ENCODE data around the gene RNF20. TPM values are rescaled to one million over a fixed set of nuclear protein-coding genes. Genes with fewer than 3 reads are reported as not detected.

Gene RNF20
- total RNA-seq, 2 donors from 2014 or later: 33.3 to 40.9 TPM

DNA sequence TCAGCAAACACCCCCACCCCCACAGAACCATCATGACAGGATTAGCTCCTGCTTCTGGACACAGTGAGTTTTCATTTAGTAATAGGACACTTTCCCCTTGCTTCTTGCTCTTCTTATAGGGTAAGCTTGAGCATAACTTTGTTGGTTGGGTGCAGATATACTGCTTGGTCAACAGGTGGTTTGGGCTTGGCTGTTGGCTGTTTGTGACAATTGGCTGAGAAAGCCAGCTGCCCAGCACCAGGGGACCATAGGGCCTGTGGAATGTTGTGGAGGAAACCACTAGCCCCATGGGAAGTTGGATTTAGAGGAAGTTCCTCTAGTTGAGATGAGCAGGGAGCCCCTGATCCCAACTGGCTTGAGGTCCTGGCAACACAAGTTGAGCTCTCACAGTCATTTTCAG, 30.6 kb downstream of the RNF20 start:
- Histone ChIP-seq H3K27me3 (no peaks in the 10 kb centered on the region), H3K36me3 (no peaks in the 10 kb centered on the region), H3K9me3 (no peaks in the 10 kb centered on the region), H3K9ac (ENCODE audit: low read depth in 2 of 2, low read length in 2 of 2) (no peak overlapping the region), H3K4me3 (no peak overlapping the region), H3K27ac (no peak overlapping the region), H3K4me1 (no peaks in the 10 kb centered on the region)
- TF ChIP-seq, protein P1, sequence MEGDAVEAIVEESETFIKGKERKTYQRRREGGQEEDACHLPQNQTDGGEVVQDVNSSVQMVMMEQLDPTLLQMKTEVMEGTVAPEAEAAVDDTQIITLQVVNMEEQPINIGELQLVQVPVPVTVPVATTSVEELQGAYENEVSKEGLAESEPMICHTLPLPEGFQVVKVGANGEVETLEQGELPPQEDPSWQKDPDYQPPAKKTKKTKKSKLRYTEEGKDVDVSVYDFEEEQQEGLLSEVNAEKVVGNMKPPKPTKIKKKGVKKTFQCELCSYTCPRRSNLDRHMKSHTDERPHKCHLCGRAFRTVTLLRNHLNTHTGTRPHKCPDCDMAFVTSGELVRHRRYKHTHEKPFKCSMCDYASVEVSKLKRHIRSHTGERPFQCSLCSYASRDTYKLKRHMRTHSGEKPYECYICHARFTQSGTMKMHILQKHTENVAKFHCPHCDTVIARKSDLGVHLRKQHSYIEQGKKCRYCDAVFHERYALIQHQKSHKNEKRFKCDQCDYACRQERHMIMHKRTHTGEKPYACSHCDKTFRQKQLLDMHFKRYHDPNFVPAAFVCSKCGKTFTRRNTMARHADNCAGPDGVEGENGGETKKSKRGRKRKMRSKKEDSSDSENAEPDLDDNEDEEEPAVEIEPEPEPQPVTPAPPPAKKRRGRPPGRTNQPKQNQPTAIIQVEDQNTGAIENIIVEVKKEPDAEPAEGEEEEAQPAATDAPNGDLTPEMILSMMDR (IDR thresholded peaks at IDR 0.05): no peak
- DNase-seq: no peak
- intact Hi-C loops (cut with DNase I): no loop called here

DNA sequence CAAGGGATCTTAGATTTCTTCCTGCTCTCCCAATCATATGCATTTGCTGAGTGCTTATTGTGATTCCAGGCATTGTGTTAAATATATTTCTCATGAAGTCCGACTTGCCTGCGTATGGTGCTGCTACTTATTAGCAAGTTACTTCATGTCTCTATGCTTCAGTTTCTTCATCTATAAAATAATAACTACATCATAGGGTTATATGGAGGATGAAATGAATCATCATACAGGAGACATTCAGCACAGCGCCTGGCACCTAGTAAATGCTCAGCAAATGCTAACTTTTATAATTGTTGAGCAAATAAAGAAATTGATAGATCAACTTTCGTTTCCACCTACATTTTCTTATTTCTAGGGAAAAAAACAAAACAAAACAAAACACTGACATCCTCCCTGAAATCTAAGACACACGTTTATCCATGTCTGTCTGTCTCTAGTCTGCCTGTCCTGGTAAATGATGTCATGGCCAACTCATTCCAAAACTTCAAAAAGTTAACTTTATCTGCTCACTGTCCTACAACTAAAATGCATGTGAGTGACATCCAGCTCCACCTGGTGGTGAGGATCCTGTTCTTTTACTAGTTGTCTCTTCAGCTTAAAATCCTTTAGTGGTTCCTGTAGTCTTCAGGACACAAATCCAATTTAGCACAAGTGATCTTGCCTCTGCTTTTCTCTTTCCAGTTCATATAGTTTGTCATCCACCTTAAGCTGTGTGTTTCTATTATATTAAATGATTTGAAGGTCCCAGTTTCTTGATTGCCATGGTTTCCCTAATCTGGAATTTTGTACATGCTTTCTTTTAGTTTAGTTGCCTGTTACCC, 33.5 kb downstream of the RNF20 start:
- Histone ChIP-seq H3K36me3 (no peaks in the 10 kb centered on the region), H3K27ac (no peak overlapping the region), H3K4me3 (no peak overlapping the region), H3K9ac (ENCODE audit: low read depth in 2 of 2, low read length in 2 of 2) (no peak overlapping the region), H3K27me3 (no peaks in the 10 kb centered on the region), H3K4me1 (no peaks in the 10 kb centered on the region), H3K9me3 (no peaks in the 10 kb centered on the region)
- TF ChIP-seq, protein P1 (IDR thresholded peaks at IDR 0.05): peak; percentile 32
- DNase-seq: peak; percentile 26
- intact Hi-C loops (cut with DNase I): no loop called here

DNA sequence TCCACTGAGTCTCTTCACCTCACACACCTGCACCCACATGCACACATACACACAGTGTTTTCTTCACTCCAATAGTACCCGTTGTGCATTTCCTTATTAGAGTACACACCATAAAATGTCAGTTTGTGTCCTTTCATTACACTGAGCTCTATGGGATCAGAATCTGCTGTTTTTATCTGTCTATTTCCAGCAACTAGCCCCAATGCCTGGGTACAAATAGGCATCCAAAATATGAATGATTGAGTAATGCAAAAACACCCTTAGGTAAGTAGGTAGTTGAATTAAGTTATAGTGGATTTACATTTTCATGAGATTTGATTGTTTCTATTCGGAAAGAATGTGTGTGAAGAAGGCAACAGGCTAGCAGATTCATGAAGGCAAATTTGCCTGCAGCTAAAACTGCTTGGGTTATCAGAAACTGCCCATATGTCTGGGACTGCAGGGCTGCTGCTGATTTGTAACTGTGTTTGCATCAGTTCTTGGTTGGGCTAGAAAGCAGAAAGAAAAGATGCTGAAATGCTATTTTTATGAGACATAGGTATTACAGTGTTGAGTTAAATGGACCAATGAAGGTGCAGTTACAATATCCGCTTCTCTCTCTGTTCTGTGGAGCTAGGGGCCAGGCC, 34.2 kb downstream of the RNF20 start:
- H3K36me3 ChIP-seq: no peaks in the 10 kb centered on the region
- TF ChIP-seq, protein P1 (IDR thresholded peaks at IDR 0.05): no peak
- H3K27ac ChIP-seq: no peak overlapping the region

DNA sequence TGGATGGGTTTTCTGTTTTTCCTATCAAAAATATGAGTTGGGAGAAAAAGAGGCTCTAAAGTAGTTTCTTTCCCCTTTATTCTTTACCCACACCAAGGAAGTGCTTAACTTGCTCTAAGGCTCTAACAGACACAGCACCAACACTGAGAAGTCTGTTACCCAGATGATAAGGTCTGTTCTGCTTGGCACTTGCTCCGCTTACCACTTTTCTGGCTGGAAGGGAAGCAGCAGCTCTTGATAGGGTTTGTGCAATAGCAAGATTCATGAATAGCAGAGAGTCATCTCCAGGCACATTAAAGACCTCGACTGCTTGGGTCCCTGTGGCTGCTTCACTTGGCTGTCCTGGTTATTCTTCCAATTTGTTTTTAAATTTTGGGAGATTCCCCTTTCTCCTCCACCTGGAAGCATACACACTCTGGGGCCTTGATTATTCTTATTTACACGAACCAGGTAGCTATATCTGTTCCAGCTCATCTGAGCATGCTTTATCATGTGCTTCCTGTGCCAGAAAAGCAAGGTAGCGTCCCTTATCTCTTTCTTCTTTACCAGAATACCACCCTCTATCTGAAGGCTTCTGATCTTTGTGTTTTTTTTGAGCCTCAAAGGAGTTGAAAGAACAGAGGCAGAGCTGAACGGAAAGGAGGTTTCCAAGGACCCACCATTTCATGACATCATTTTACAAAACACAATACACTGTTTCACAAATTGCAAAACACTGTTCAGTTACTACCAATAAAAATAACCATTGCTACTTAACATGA, 36.3 kb downstream of the RNF20 start:
- Histone ChIP-seq H3K27me3 (no peaks in the 10 kb centered on the region), H3K4me3 (no peak overlapping the region), H3K9ac (ENCODE audit: low read depth in 2 of 2, low read length in 2 of 2) (no peak overlapping the region), H3K27ac (no peak overlapping the region), H3K4me1 (no peaks in the 10 kb centered on the region), H3K36me3 (no peaks in the 10 kb centered on the region), H3K9me3 (no peaks in the 10 kb centered on the region)
- DNase-seq: no peak
- TF ChIP-seq, protein P1 (IDR thresholded peaks at IDR 0.05): no peak
- intact Hi-C loops (cut with DNase I): no loop called here

More for the DNA sequence above, 34.2 kb downstream of the RNF20 start:
- Histone ChIP-seq H3K9me3 (no peaks in the 10 kb centered on the region), H3K9ac (ENCODE audit: low read depth in 2 of 2, low read length in 2 of 2) (no peak overlapping the region), H3K27me3 (no peaks in the 10 kb centered on the region), H3K4me1 (no peaks in the 10 kb centered on the region), H3K4me3 (no peak overlapping the region)
- intact Hi-C loops (cut with DNase I): no loop called here
- no peak for DNase-seq

DNA sequence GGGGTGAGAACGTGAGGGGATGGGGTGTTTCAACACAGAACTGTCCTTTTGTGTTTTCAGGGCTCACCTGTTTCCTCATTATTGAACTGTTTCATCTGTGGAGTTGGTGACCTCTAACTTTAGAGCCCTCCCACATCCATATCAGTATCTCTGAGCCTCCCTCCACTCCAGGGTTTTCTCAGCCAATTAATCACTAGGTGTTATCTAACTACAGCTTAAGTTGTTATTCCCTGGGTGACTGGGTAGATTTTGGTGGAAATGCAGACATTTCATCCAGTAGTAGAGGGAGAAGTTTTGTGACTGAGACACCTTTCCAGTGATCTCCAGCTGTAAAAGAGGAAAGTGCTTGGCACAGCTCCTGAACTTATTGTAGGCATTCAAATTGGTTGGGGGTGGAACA, 37.5 kb downstream of the RNF20 start:
- no peaks in the 10 kb centered on the region for H3K4me1 ChIP-seq
- intact Hi-C loops (cut with DNase I): no loop called here
- H3K36me3 ChIP-seq: no peaks in the 10 kb centered on the region
- no peak overlapping the region for H3K27ac ChIP-seq
- H3K9ac ChIP-seq (ENCODE audit: low read depth in 2 of 2, low read length in 2 of 2): no peak overlapping the region
- no peaks in the 10 kb centered on the region for H3K27me3 ChIP-seq
- TF ChIP-seq, protein P1 (IDR thresholded peaks at IDR 0.05): no peak
- H3K4me3 ChIP-seq: no peak overlapping the region
- no peak for DNase-seq
- H3K9me3 ChIP-seq: no peaks in the 10 kb centered on the region

Data from colonic mucosa (tissue), 4 donors.